H1 (cell line): ENCODE results near the gene SMIM38. TPM values are rescaled to one million over a fixed set of nuclear protein-coding genes. Genes with fewer than 3 reads are reported as not detected.

Source experiments
- CTCF ChIA-PET: fragments of 300-600 bp; sonication (Branson Sonifier 250); formaldehyde crosslinking; loops from one replicate; lab custom pipeline; 2021; ENCODE audit not compliant: partially characterized antibody; lab: Charles Lee
- POLR2A ChIA-PET: fragments of 300-600 bp; sonication (Branson Sonifier 250); formaldehyde crosslinking; loops from one replicate; lab custom pipeline; 2021; ENCODE audit warnings: inconsistent platforms; ENCODE audit not compliant: partially characterized antibody; lab: Charles Lee
- DNase-seq, 2 experiments: peaks; one replicate each; pipeline versions ENCODE4 v3.0.0 to v3.0.0-alpha.2; 2010 to 2022; ENCODE audit warnings: low spot score in 2 of 2, low read depth in 1 of 2, mixed read lengths in 1 of 2
- FAIRE-seq: peaks from 2 replicates; lab custom pipeline; 2011; peaks lifted over from hg19 to GRCh38; lab: Jason Lieb, UNC
- H2AFZ ChIP-seq: 2 replicates; pipeline ENCODE4 v1.8.1; 2012; ENCODE audit warnings: low read length, inconsistent platforms
- H2AK5ac ChIP-seq: 2 replicates; pipeline ENCODE4 v1.6.1; 2013; ENCODE audit warnings: low read depth, low read length
- H2BK120ac ChIP-seq: replicated peaks from 2 replicates; pipeline ENCODE3; 2013; ENCODE audit warnings: low read depth, low read length, inconsistent platforms
- H2BK12ac ChIP-seq: 2 replicates; pipeline ENCODE4 v1.6.1; 2013; ENCODE audit warnings: low read depth, low read length
- H2BK15ac ChIP-seq: 2 replicates; pipeline ENCODE4 v1.6.1; 2013; ENCODE audit warnings: low read length
- H2BK20ac ChIP-seq: 2 replicates; pipeline ENCODE4 v1.6.1; 2013; ENCODE audit warnings: low read length
- H2BK5ac ChIP-seq: 2 replicates; pipeline ENCODE4 v1.6.1; 2013; ENCODE audit warnings: low read depth, low read length
- H3K14ac ChIP-seq: 2 replicates; pipeline ENCODE4 v1.6.1; 2013; ENCODE audit warnings: inconsistent platforms; ENCODE audit not compliant: insufficient read length
- H3K18ac ChIP-seq: 2 replicates; pipeline ENCODE4 v1.6.1; 2013; ENCODE audit warnings: low read length; ENCODE audit errors: extremely low read depth
- H3K23ac ChIP-seq: 2 replicates; pipeline ENCODE4 v1.6.1; 2013; ENCODE audit warnings: inconsistent platforms; ENCODE audit not compliant: insufficient read length
- H3K23me2 ChIP-seq: 2 replicates; pipeline ENCODE4 v1.6.1; 2013; ENCODE audit warnings: low read depth, low read length
- H3K27ac ChIP-seq: 2 replicates; pipeline ENCODE4 v1.6.1; 2011; ENCODE audit warnings: low read depth, low read length, inconsistent platforms
- H3K27me3 ChIP-seq, 4 experiments: replicated peaks in 1 of 4; 1 replicate in 1 of 4; 2 replicates in 3 of 4; pipeline versions ENCODE4 v1.6.1 to v1.8.1; 2011 to 2013; ENCODE audit warnings: low read length in 3 of 4, mild to moderate bottlenecking in 3 of 4, inconsistent platforms in 2 of 4, mixed read lengths in 2 of 4, moderate library complexity in 1 of 4; ENCODE audit not compliant: control insufficient read depth in 3 of 4, insufficient read depth in 3 of 4; ENCODE audit errors: extremely low read depth in 1 of 4
- H3K36me3 ChIP-seq, 4 experiments: 2 replicates each; pipeline versions ENCODE4 v1.6.1 to v1.8.1; 2011 to 2013; ENCODE audit warnings: mild to moderate bottlenecking in 4 of 4, low read length in 3 of 4, moderate library complexity in 2 of 4, control low read depth in 1 of 4, inconsistent platforms in 1 of 4; ENCODE audit not compliant: insufficient read depth in 4 of 4, control insufficient read depth in 2 of 4
- H3K4ac ChIP-seq: replicated peaks from 2 replicates; pipeline ENCODE3; 2013; ENCODE audit warnings: low read length, low read depth, mixed read lengths, inconsistent platforms; ENCODE audit not compliant: insufficient read length
- H3K4me1 ChIP-seq, 4 experiments: replicated peaks in 1 of 4; 1 replicate in 1 of 4; 2 replicates in 3 of 4; pipeline versions ENCODE4 v1.6.1 to v1.8.1; 2011 to 2013; ENCODE audit warnings: low read length in 3 of 4, inconsistent platforms in 2 of 4, mixed read lengths in 1 of 4; ENCODE audit not compliant: insufficient read depth in 4 of 4, control insufficient read depth in 3 of 4
- H3K4me2 ChIP-seq, 2 experiments: 2 replicates each; pipeline versions ENCODE4 v1.6.1 to v1.8.1; 2011 to 2013; ENCODE audit warnings: low read depth in 2 of 2, low read length in 2 of 2, control low read depth in 1 of 2, inconsistent platforms in 1 of 2, mild to moderate bottlenecking in 1 of 2; ENCODE audit not compliant: insufficient read depth in 1 of 2
- H3K4me3 ChIP-seq, 4 experiments: fragments of 200-600, 300-600 bp in 1 of 4; sonication (generic), shearing (Covaris generic), sonication (Bioruptor Twin) in 1 of 4; 2 replicates each; pipeline versions ENCODE4 v1.5.1 to v1.8.1; 2011 to 2016; ENCODE audit warnings: low read length in 4 of 4, low read depth in 3 of 4, control low read depth in 2 of 4, inconsistent platforms in 2 of 4, mild to moderate bottlenecking in 2 of 4, mixed read lengths in 1 of 4, moderate library complexity in 1 of 4; ENCODE audit not compliant: insufficient read depth in 2 of 4; ENCODE audit errors: extremely low read depth in 1 of 4
- H3K56ac ChIP-seq: replicated peaks from 2 replicates; pipeline ENCODE3; 2013; ENCODE audit warnings: low read depth, mild to moderate bottlenecking, mixed read lengths, low read length, inconsistent platforms; ENCODE audit not compliant: insufficient read length
- H3K79me1 ChIP-seq: 2 replicates; pipeline ENCODE4 v1.6.1; 2013; ENCODE audit warnings: low read depth, low read length, control low read depth
- H3K79me2 ChIP-seq, 2 experiments: 2 replicates each; pipeline versions ENCODE4 v1.6.1 to v1.8.1; 2012 to 2013; ENCODE audit warnings: low read length in 2 of 2, mild to moderate bottlenecking in 2 of 2, inconsistent platforms in 1 of 2; ENCODE audit not compliant: insufficient read depth in 2 of 2, control insufficient read depth in 1 of 2
- H3K9ac ChIP-seq, 4 experiments: replicated peaks in 1 of 4; 1 replicate in 1 of 4; 2 replicates in 3 of 4; pipeline versions ENCODE4 v1.6.1 to v1.8.1; 2011 to 2013; ENCODE audit warnings: low read depth in 3 of 4, low read length in 3 of 4, control low read depth in 2 of 4, mild to moderate bottlenecking in 2 of 4, moderate library complexity in 2 of 4, inconsistent platforms in 1 of 4; ENCODE audit errors: extremely low read depth in 1 of 4
- H3K9me3 ChIP-seq, 2 experiments: 2 replicates each; pipeline versions ENCODE4 v1.6.1 to v1.8.1; 2012 to 2013; ENCODE audit warnings: mild to moderate bottlenecking in 2 of 2, moderate library complexity in 2 of 2, control low read depth in 1 of 2, inconsistent platforms in 1 of 2, low read depth in 1 of 2, low read length in 1 of 2, mixed read lengths in 1 of 2; ENCODE audit not compliant: insufficient read depth in 2 of 2
- H4K20me1 ChIP-seq, 2 experiments: replicated peaks in 1 of 2; 2 replicates each; pipeline versions ENCODE3 to v1.8.1; 2011 to 2013; ENCODE audit warnings: inconsistent platforms in 2 of 2, low read length in 2 of 2, mild to moderate bottlenecking in 1 of 2; ENCODE audit not compliant: insufficient read depth in 2 of 2, control insufficient read depth in 1 of 2
- H4K5ac ChIP-seq: 2 replicates; pipeline ENCODE4 v1.6.1; 2013; ENCODE audit warnings: low read length, low read depth, mixed read lengths, inconsistent platforms; ENCODE audit not compliant: insufficient read length
- H4K8ac ChIP-seq: 2 replicates; pipeline ENCODE4 v1.8.0; 2013; ENCODE audit warnings: mild to moderate bottlenecking, moderate library complexity, low read length, inconsistent platforms; ENCODE audit not compliant: insufficient read depth; ENCODE audit errors: extremely low read depth
- H4K91ac ChIP-seq: replicated peaks from 2 replicates; pipeline ENCODE3; 2013; ENCODE audit warnings: low read length, mixed read lengths, inconsistent platforms; ENCODE audit not compliant: insufficient read length
- CBX5 ChIP-seq: fragments of 300-800, 300-1000 bp; sonication (generic); IDR thresholded peaks from 2 replicates; pipeline ENCODE4 v1.7.1; 2016; ENCODE audit warnings: antibody characterized with exemption, low read length, low read depth
- CTCF ChIP-seq, 3 experiments: IDR thresholded peaks; 1 replicate in 2 of 3; 2 replicates in 1 of 3; pipeline versions ENCODE4 v1.5.1 to v1.6.1; 2011; ENCODE audit warnings: low read length in 3 of 3, mild to moderate bottlenecking in 3 of 3, inconsistent platforms in 2 of 3, low read depth in 1 of 3, moderate library complexity in 1 of 3; ENCODE audit not compliant: insufficient read depth in 1 of 3; ENCODE audit errors: control extremely low read depth in 1 of 3
- GTF2F1 ChIP-seq: IDR thresholded peaks from 2 replicates; pipeline ENCODE4 v1.6.1; 2012; ENCODE audit warnings: low read depth, low read length, improper control_type of control experiment, borderline replicate concordance
- PHF8 ChIP-seq: fragments of 200-600 bp; sonication (generic); conservative IDR thresholded peaks from 2 replicates; pipeline ENCODE4 v1.7.1; 2012; ENCODE audit warnings: low read depth, mild to moderate bottlenecking, inconsistent platforms, low read length, moderate library complexity
- POU5F1 ChIP-seq: IDR thresholded peaks from 2 replicates; pipeline ENCODE4 v1.6.1; 2011; ENCODE audit warnings: low read depth, mild to moderate bottlenecking, low read length, moderate library complexity
- RNF2 ChIP-seq: fragments of 200-900, 300-1000 bp; sonication (generic); IDR thresholded peaks from 2 replicates; pipeline ENCODE4 v1.7.1; 2016; ENCODE audit warnings: borderline replicate concordance, low read depth, mild to moderate bottlenecking, antibody characterized with exemption, low read length; ENCODE audit not compliant: poor library complexity, severe bottlenecking; ENCODE audit errors: missing control alignments
- RXRA ChIP-seq: IDR thresholded peaks from 2 replicates; pipeline ENCODE4 v1.6.1; 2011; ENCODE audit warnings: low read depth, mild to moderate bottlenecking, low read length, moderate library complexity; ENCODE audit not compliant: insufficient read depth
- SIRT6 ChIP-seq: IDR thresholded peaks from one replicate; pipeline ENCODE4 v1.7.1; 2012; ENCODE audit warnings: low read length, inconsistent platforms
- SIX5 ChIP-seq: IDR thresholded peaks from 2 replicates; pipeline ENCODE4 v1.6.1; 2011; ENCODE audit warnings: mild to moderate bottlenecking, low read depth, low read length
- polyA plus RNA-seq, 7 experiments: library from polyadenylated mRNA; depleted of rRNA in 3 of 7; stranded (reverse) in 5 of 7; unstranded in 2 of 7; fragments of >200 nt in 5 of 7; fragments of 200-250 nt in 2 of 7; gene quantifications; 1 replicate in 5 of 7; 2 replicates in 1 of 7; 4 replicates in 1 of 7; pipeline versions ENCODE4 v1.2.1 to v1.2.3, GENCODE V29; 2011 to 2013; ENCODE audit warnings: missing spikeins in 2 of 7, mixed read lengths in 2 of 7
- total RNA-seq: library from RNA; stranded (reverse); fragmentation: NEBNext Ultra II Directional; extraction: Animal tissue kit (Norgen Biotek cat#: 25700); gene quantifications from 2 replicates; pipeline ENCODE4 v1.2.1, GENCODE V29; 2021

The SMIM38 gene
- total and polyA plus RNA-seq, 2 of the 8 experiments (the other 6 are each of a cell fraction or from before 2014, with no cell fraction given), result 0.17 to 0.20 TPM

- Histone ChIP-seq H2BK5ac (no peak overlapping the region), H3K23ac (no peak overlapping the region), H2AK5ac (no peak overlapping the region), H4K91ac (no peak overlapping the region), H3K4ac (no peak overlapping the region), H4K8ac (no peak overlapping the region), H3K79me1 (no peaks in the 10 kb centered on the region), H2BK120ac (no peak overlapping the region), H3K27me3 (no peaks in the 10 kb centered on the region), H2BK12ac (no peak overlapping the region), H4K5ac (no peak overlapping the region), H3K9ac (no peak overlapping the region), H2BK20ac (no peak overlapping the region), H2BK15ac (no peak overlapping the region), H3K4me3 (no peak overlapping the region), H3K23me2 (no peaks in the 10 kb centered on the region), H3K18ac (no peak overlapping the region), H2AFZ (no peak overlapping the region), H3K9me3 (peaks cover 0 to 3% of the 10 kb centered on the region in 2 experiments; a peak in 1 of 4 replicates), H3K14ac (no peak overlapping the region), H4K20me1 (no peaks in the 10 kb centered on the region), H3K36me3 (no peaks in the 10 kb centered on the region), H3K79me2 (no peaks in the 10 kb centered on the region), H3K4me1 (peaks cover 0 to 7% (median 1%) of the 10 kb centered on the region in 4 experiments; a peak in 3 of 7 replicates), H3K56ac (no peak overlapping the region), H3K27ac (no peak overlapping the region), H3K4me2 (no peak overlapping the region)
- no peak for DNase-seq
- FAIRE-seq, result no peak
- POLR2A ChIA-PET, result no interaction called here
- CTCF ChIA-PET, result no interaction called here
- no peak for TF ChIP-seq CTCF (IDR thresholded peaks at IDR 0.05; ENCODE audit: control extremely low read depth in 1 of 3, insufficient read depth in 1 of 3, low read depth in 1 of 3, low read length in 3 of 3)
- TF ChIP-seq SIRT6, result no peak
- no peak for TF ChIP-seq PHF8
- TF ChIP-seq RXRA, result no peak
- TF ChIP-seq POU5F1, result no peak
- no peak for TF ChIP-seq CBX5
- no peak for TF ChIP-seq RNF2
- no peak for TF ChIP-seq SIX5
- TF ChIP-seq GTF2F1, result no peak
Measured at GRCh38 chr11:69162505-69162904, 6.8 kb downstream of the SMIM38 start.
